ENCODE measurements around the gene NEMP2.
"Not testable (repeated sequence)": the region's sequence is repeated elsewhere in the genome, so short reads cannot be mapped to it uniquely, and the experiment has no call there.

The NEMP2 gene

DNA sequence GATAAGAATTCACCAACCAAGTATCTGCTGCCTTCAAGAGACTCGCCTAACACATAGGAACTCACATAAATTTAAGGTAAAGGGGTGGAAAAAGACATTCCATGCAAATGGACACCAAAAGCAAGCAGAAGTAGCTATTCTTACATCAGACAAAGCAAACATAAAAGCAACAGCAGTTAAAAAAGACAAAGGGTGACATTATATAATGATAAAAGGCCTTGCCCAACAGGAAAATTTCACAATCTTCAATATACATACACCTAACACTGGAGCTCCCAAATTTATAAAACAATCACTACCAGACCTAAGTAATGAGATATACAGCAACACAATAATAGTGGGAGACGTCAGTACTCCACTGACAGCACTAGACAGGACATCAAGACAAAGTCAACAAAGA lies 41.4 kb downstream of the NEMP2 start:
- DNase-seq (ENCODE audit: low read depth in 1 of 2, low spot score in 1 of 2) = no peak

DNA sequence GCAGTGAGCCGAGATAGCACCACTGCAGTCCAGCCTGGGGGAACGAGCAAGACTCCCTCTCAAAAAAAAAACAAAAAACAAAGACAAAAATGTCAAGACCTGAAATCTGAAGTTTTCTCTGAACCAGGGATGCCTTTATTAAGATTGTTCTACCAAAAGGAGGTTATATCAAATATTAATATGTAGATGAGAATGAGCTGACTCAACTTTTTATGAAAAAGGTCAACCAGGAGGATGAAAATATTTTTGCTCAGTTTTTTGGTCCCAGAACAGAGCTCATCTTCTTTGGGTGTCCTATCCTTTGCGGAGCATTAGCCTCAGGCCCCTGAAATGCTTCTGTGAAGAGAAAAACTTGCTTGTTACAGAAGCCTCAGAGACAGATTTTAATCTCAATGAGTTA lies 44.0 kb downstream of the NEMP2 start:
- no peak for DNase-seq (ENCODE audit: low read depth in 1 of 2, low spot score in 1 of 2)

- DNase-seq (ENCODE audit: low read depth in 1 of 2, low spot score in 1 of 2) = no peak
Measured at GRCh38 chr2:190489475-190489874, 45.0 kb downstream of the NEMP2 start.

GRCh38 chr2:190488516-190489233 lies 45.8 kb downstream of the NEMP2 start:
- DNase-seq (ENCODE audit: low read depth in 1 of 2, low spot score in 1 of 2) = no peak

GRCh38 chr2:190486037-190486623 lies 48.4 kb downstream of the NEMP2 start:
- no peak for DNase-seq (ENCODE audit: low read depth in 1 of 2, low spot score in 1 of 2)

DNA sequence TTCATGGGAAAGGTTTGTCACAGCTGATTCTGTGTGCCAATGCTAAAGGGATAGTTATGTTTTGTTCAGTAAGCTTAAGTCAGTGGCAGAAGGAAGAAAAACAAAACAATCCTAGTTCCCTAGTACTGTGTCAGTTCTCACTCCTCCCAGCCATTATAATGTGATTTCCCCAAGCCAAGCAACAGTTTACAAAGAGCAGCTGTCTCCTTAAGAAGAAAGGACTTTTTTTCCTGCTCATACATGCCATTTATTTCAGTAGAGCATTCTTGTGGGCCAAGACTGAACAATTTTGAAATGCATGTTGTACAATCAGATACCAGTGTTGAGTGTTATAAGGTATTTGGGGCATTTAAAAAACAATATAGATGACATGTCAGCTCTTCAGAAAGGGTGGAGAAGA lies 52.1 kb downstream of the NEMP2 start:
- DNase-seq (ENCODE audit: low read depth in 1 of 2, low spot score in 1 of 2) = no peak

- no peak for DNase-seq (ENCODE audit: low read depth in 1 of 2, low spot score in 1 of 2)
Measured at GRCh38 chr2:190481339-190481738, 53.2 kb downstream of the NEMP2 start.

DNA sequence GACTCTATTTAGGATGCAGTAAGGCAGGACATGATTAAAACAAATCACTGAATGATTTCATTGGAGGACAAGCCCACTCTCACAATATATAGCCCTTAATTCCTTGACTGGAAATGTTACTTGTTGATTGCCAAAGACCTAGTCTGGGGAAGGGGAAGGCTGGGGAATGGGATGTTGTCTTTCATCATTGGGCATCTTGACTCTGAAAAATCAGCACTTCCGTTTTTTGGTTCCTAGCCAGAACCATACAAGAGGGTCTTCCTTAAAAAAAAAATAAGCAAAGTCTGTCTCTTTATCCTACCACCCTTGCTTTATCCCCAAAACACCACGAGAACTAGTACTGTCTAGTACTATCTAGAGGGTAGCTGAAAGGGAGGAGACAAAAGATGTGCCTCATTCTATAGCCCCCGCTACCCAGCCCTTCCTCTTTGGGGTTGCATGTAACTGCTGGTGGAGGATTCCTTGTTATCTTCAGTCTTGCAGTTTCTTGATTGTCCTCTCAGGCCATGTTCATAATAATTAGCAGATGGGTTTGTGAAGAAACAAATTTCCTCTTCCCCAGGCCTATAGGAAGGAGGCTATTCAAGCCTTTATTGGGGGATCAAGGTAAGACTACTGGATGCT lies 55.8 kb downstream of the NEMP2 start:
- no peak for DNase-seq (ENCODE audit: low read depth in 1 of 2, low spot score in 1 of 2)

- DNase-seq (ENCODE audit: low read depth in 1 of 2, low spot score in 1 of 2) = no peak
Measured at GRCh38 chr2:190477661-190478454, 56.7 kb downstream of the NEMP2 start.

- DNase-seq (ENCODE audit: low read depth in 1 of 2, low spot score in 1 of 2) = no peak
Measured at GRCh38 chr2:190470256-190470826, 64.2 kb downstream of the NEMP2 start.

- no peak for DNase-seq (ENCODE audit: low read depth in 1 of 2, low spot score in 1 of 2)
Measured at GRCh38 chr2:190469771-190470170, 64.8 kb downstream of the NEMP2 start.

DNA sequence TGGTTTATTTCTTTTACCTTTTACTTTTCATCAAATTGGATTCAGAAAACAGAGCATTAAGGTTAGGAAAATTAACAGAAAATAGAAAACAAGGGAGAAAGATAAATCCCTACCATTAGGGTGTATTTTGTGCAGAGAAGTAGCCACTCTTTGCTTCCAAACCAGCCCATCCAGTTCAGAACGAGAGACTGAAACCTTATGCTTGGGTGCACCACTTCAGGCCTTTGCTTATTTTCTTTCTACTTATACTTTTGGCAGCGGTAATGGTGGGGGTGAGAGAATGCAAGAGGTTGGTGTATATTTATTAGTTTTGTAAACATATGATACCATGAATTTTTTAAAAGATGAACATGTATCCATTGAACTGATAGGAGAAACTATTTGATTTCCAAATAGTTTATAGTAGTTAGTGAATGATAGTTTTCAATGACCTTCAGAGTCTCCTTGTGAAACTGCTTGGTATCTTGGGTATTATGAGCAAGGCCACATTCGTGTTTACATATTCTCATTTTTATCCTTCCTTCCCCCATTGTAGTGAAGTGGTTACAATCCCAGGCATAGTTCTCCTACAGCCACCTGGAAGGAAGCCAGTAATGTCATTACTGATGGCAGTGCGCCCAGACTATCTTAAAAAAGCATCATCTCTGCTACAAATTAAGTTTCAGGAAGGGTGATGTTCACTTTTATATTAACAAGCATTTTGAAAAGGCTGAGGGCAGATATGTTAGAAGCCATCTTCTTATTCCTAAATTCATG lies 65.5 kb downstream of the NEMP2 start:
- DNase-seq (ENCODE audit: low read depth in 1 of 2, low spot score in 1 of 2) = no peak

DNA sequence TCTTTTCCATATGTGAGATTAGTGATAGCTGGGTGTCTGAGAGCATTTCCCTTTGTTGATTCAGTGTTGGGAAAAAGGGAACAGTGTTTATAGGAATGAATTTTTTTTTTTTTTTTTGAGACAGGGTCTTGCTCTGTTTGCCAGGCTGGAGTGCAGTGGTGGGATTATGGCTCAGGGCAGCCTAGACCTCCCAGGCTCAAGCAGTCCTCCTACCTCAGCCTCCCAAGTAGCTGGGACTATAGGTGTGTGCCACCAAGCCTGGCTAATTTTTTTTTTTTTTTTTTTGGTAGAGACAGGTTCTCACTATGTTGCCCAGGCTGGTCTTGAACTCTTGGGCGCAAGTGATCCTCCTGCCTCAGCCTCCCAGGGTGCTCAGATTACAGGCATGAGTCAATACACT lies 66.2 kb downstream of the NEMP2 start:
- DNase-seq (ENCODE audit: low read depth in 1 of 2, low spot score in 1 of 2) = not testable (repeated sequence)

DNA sequence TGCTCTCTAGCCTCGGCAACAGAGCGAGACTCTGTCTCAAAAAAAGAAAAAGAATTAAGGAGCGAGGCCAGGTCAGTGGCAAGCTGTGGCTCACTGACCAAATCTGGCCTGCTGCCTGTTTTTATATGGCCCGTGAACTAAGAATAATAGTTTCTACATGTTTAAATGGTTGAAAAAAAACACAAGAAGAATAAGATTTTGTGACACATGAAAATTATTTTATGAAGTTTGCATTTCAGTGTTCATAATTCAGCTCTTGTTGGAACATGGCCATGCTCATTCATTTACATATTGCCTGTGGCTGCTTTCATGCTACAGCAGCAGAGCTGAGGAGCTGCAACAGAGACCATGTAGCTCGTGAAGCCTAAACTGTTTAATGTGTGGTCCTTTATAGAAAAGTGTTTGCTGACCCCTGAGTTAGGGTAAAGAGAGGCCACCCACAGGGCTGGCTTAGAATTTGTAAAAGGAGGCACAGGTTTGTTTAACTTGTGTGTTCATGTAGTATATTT lies 66.9 kb downstream of the NEMP2 start:
- no peak for DNase-seq (ENCODE audit: low read depth in 1 of 2, low spot score in 1 of 2)

GRCh38 chr2:190466819-190467446 lies 67.6 kb downstream of the NEMP2 start:
- no peak for DNase-seq (ENCODE audit: low read depth in 1 of 2, low spot score in 1 of 2)

GRCh38 chr2:190465060-190465459 lies 69.5 kb downstream of the NEMP2 start:
- no peak for DNase-seq (ENCODE audit: low read depth in 1 of 2, low spot score in 1 of 2)

- DNase-seq (ENCODE audit: low read depth in 1 of 2, low spot score in 1 of 2) = no peak
Measured at GRCh38 chr2:190462611-190463010, 71.9 kb downstream of the NEMP2 start.

DNA sequence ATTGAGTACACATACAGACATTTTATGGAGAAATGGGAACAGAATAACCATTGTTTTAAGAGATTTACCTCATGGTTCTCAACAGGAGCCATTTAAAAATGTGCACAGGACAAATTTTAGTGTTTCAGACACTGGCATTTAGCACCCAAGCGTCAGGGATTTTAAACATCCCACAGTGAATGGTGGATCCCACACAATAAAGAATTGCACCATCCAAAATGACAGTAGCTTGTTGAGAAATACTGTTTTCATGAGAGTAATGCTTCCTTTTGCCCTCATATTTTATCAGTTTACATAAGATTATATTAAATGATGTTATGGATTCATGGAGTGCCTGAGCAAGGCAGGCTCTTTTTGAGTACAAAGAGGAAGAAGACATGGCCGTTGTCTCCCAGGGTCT lies 72.3 kb downstream of the NEMP2 start:
- DNase-seq (ENCODE audit: low read depth in 1 of 2, low spot score in 1 of 2) = no peak

DNA sequence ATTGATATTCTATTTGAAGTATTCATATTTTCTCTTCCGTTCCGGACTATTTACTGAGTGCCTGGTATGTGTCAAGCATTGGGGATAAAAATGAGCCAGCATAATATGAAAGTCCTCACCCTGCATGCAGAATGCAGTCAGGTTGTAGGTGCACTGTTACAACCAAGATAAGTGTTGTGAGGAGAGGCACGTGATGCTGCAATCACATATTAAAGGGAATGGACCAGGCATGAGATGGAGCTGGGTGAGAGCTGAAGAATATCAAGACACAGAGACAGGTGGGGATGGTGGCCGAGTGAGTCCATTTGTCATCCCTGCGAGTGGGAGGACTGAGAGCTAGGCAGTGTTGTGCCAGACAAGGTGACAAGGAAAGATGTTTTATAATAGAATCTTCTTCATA lies 74.0 kb downstream of the NEMP2 start:
- DNase-seq (ENCODE audit: low read depth in 1 of 2, low spot score in 1 of 2) = no peak

GRCh38 chr2:190459881-190460280 lies 74.6 kb downstream of the NEMP2 start:
- DNase-seq (ENCODE audit: low read depth in 1 of 2, low spot score in 1 of 2) = no peak
